GM12878 (cell line): Measurements from ENCODE around the gene OR10H4. TPM values are rescaled to one million over a fixed set of nuclear protein-coding genes. Genes with fewer than 3 reads are reported as not detected.

ENCODE experiments used
- ATAC-seq: fragments of 200-7000 bp; cut with Tn5 transposase; 3 replicates; pipeline ENCODE4 v1.9.1; 2020; ENCODE audit warnings: mild to moderate bottlenecking, moderate library complexity
- BruUV-seq: library from RNA; stranded (reverse); fragments of 400-500 nt; replicated peaks from 2 replicates; lab custom pipeline; 2021; lab: Mats Ljungman, UMichigan
- CTCF ChIA-PET: fragments of 300-600 bp; sonication (Branson Sonifier 250); formaldehyde crosslinking; extraction: SDS; loops from one replicate; lab custom pipeline; 2021; ENCODE audit warnings: inconsistent platforms; lab: Yijun Ruan, JAX
- POLR2A ChIA-PET: fragments of 350-600 bp; formaldehyde crosslinking; extraction: SDS; loops from one replicate; lab custom pipeline; 2021; ENCODE audit warnings: inconsistent platforms; lab: Charles Lee
- RAD21 ChIA-PET: fragments of 300-600 bp; sonication (Branson Sonifier 250); formaldehyde crosslinking; loops from one replicate; lab custom pipeline; 2023; ENCODE audit warnings: antibody characterized with exemption; ENCODE audit not compliant: unreplicated experiment; lab: Charles Lee
- SMC1A ChIA-PET: fragments of 300-600 bp; sonication (Branson Sonifier 250); formaldehyde crosslinking; loops from one replicate; lab custom pipeline; 2023; ENCODE audit not compliant: unreplicated experiment, uncharacterized antibody; lab: Charles Lee
- DNase-seq: peaks from one replicate; pipeline ENCODE4 v3.0.0-alpha.2; 2011; ENCODE audit warnings: low read depth, low spot score
- FAIRE-seq: peaks from 3 replicates; lab custom pipeline; 2011; peaks lifted over from hg19 to GRCh38; lab: Jason Lieb, UNC
- H2AFZ ChIP-seq: 2 replicates; pipeline ENCODE4 v1.6.0; 2011; ENCODE audit warnings: low read depth, low read length, control low read depth; ENCODE audit not compliant: control insufficient read depth
- H3K27ac ChIP-seq: 2 replicates; pipeline ENCODE4 v1.5.1; 2011; ENCODE audit warnings: control low read depth; ENCODE audit not compliant: control insufficient read depth, insufficient read depth
- H3K27me3 ChIP-seq, 2 experiments: replicated peaks in 1 of 2; 2 replicates each; pipeline versions ENCODE4 v1.6.0 to v1.6.1; 2011; ENCODE audit warnings: low read length in 1 of 2; ENCODE audit not compliant: control insufficient read depth in 2 of 2, insufficient read depth in 2 of 2
- H3K36me3 ChIP-seq, 2 experiments: 2 replicates each; pipeline ENCODE4 v1.5.1; 2011; ENCODE audit warnings: low read length in 1 of 2; ENCODE audit not compliant: control insufficient read depth in 2 of 2, insufficient read depth in 2 of 2
- H3K4me1 ChIP-seq: 2 replicates; pipeline ENCODE4 v1.6.1; 2011; ENCODE audit warnings: mild to moderate bottlenecking, low read length, moderate library complexity, mixed read lengths; ENCODE audit not compliant: control insufficient read depth, insufficient read depth
- H3K4me2 ChIP-seq: 2 replicates; pipeline ENCODE4 v1.6.0; 2011; ENCODE audit warnings: control low read depth; ENCODE audit not compliant: control insufficient read depth, insufficient read depth
- H3K4me3 ChIP-seq: fragments of 200-600 bp; sonication (generic); 2 replicates; pipeline ENCODE4 v1.5.1; 2016
- H3K79me2 ChIP-seq: 2 replicates; pipeline ENCODE4 v1.6.0; 2011; ENCODE audit warnings: low read length; ENCODE audit not compliant: control insufficient read depth, insufficient read depth
- H3K9ac ChIP-seq: 2 replicates; pipeline ENCODE4 v1.8.0; 2011; ENCODE audit warnings: low read length, control low read depth, mixed read lengths; ENCODE audit not compliant: control insufficient read depth, insufficient read depth
- H3K9me3 ChIP-seq: replicated peaks from 3 replicates; pipeline ENCODE4 v1.5.1; 2011; ENCODE audit warnings: mild to moderate bottlenecking, low read length; ENCODE audit not compliant: control insufficient read depth, insufficient read depth
- H4K20me1 ChIP-seq: 2 replicates; pipeline ENCODE4 v1.6.0; 2011; ENCODE audit not compliant: control insufficient read depth, insufficient read depth
- CEBPB ChIP-seq, 2 experiments: fragments of 150-350 bp in 1 of 2; IDR thresholded peaks; 2 replicates each; pipeline ENCODE4 v1.6.1; 2012 to 2014; ENCODE audit warnings: low read depth in 2 of 2, low read length in 2 of 2, borderline replicate concordance in 1 of 2, inconsistent platforms in 1 of 2
- FOXM1 ChIP-seq: IDR thresholded peaks from 2 replicates; pipeline ENCODE4 v1.6.1; 2012; ENCODE audit warnings: low read depth, mild to moderate bottlenecking, inconsistent platforms, low read length, moderate library complexity
- GATAD2B ChIP-seq: fragments of 450-650 bp; conservative IDR thresholded peaks from 2 replicates; pipeline ENCODE4 v1.6.1; 2017; ENCODE audit warnings: low read depth, mild to moderate bottlenecking, moderate library complexity
- KDM1A ChIP-seq: fragments of 200-600 bp; sonication (generic); IDR thresholded peaks from 2 replicates; pipeline ENCODE4 v1.6.1; 2016; ENCODE audit warnings: borderline replicate concordance
- KLF5 ChIP-seq: fragments of 450-650 bp; IDR thresholded peaks from 2 replicates; pipeline ENCODE4 v1.6.1; 2014; ENCODE audit warnings: mild to moderate bottlenecking; ENCODE audit not compliant: partially characterized antibody
- RAD21 ChIP-seq: IDR thresholded peaks from 2 replicates; pipeline ENCODE4 v1.6.1; 2011; ENCODE audit warnings: mild to moderate bottlenecking, low read depth, low read length, moderate library complexity; ENCODE audit not compliant: insufficient read depth
- SMC3 ChIP-seq: IDR thresholded peaks from 2 replicates; pipeline ENCODE4 v1.6.1; 2011; ENCODE audit warnings: low read length, improper control_type of control experiment, borderline replicate concordance
- WGBS: methylation state at CpG from one replicate; pipeline ENCODE4 v1.1.6; 2016; ENCODE audit warnings: low lambda C conversion rate; ENCODE audit not compliant: insufficient replicate concordance, insufficient coverage; ENCODE audit errors: missing lambda C conversion rate; 5-methylcytosine and 5-hydroxymethylcytosine counted together
- in situ Hi-C: fragments of 300-500 bp; cut with MboI; formaldehyde crosslinking; loops from 9 replicates; pipeline ENCODE4 v1.14.3; 2018; ENCODE audit warnings: mixed read lengths
- intact Hi-C: fragments of 100-400 bp; cut with micrococcal nuclease; formaldehyde crosslinking; loops from one replicate; pipeline ENCODE4 v1.14.2; 2022; ENCODE audit not compliant: unreplicated experiment
- polyA plus RNA-seq, 11 experiments: library from polyadenylated mRNA; depleted of rRNA in 4 of 11; unstranded in 6 of 11; stranded (reverse) in 5 of 11; fragments of >200 nt; fragmentation: Nextera tagmentation in 4 of 11; fragmentation: Illumina TruSeq in 1 of 11; extraction: Ambion mirVana in 4 of 11; extraction: Trizol in 1 of 11; gene quantifications; 1 replicate in 1 of 11; 2 replicates in 10 of 11; pipeline versions ENCODE4 v1.2.1 to v1.2.3, GENCODE V29; 2011 to 2016; ENCODE audit warnings: inconsistent platforms in 2 of 11, missing spikeins in 2 of 11, low read depth in 1 of 11
- total RNA-seq, 4 experiments: library from RNA; depleted of rRNA in 3 of 4; stranded (reverse); fragments of >200 nt in 3 of 4; fragmentation: Illumina TruSeq in 1 of 4; extraction: Trizol in 1 of 4; gene quantifications; 2 replicates each; pipeline versions ENCODE4 v1.2.1 to v1.2.3, GENCODE V29; 2013 to 2021
- TF ChIP-seq, protein P1 (sequence below): IDR thresholded peaks from 2 replicates; pipeline ENCODE4 v1.6.1; 2012; ENCODE audit warnings: mild to moderate bottlenecking, low read depth, low read length
- TF ChIP-seq, protein P2 (sequence below): fragments of 450-650 bp; IDR thresholded peaks from 2 replicates; pipeline ENCODE4 v1.6.1; 2017; ENCODE audit warnings: mild to moderate bottlenecking, moderate library complexity
- TF ChIP-seq, protein P3 (sequence below): IDR thresholded peaks from 2 replicates; pipeline ENCODE4 v1.6.1; 2012; ENCODE audit warnings: low read depth, low read length, improper control_type of control experiment
- TF ChIP-seq, protein P4 (sequence below): fragments of 450-650 bp; IDR thresholded peaks from 2 replicates; pipeline ENCODE4 v1.6.1; 2017; ENCODE audit warnings: antibody characterized with exemption, mild to moderate bottlenecking, moderate library complexity

OR10H4 gene
- total and polyA plus RNA-seq, 10 of the 15 experiments (the other 5 are each of a cell fraction or from before 2014, with no cell fraction given), result not detected

- TF ChIP-seq, protein P1, sequence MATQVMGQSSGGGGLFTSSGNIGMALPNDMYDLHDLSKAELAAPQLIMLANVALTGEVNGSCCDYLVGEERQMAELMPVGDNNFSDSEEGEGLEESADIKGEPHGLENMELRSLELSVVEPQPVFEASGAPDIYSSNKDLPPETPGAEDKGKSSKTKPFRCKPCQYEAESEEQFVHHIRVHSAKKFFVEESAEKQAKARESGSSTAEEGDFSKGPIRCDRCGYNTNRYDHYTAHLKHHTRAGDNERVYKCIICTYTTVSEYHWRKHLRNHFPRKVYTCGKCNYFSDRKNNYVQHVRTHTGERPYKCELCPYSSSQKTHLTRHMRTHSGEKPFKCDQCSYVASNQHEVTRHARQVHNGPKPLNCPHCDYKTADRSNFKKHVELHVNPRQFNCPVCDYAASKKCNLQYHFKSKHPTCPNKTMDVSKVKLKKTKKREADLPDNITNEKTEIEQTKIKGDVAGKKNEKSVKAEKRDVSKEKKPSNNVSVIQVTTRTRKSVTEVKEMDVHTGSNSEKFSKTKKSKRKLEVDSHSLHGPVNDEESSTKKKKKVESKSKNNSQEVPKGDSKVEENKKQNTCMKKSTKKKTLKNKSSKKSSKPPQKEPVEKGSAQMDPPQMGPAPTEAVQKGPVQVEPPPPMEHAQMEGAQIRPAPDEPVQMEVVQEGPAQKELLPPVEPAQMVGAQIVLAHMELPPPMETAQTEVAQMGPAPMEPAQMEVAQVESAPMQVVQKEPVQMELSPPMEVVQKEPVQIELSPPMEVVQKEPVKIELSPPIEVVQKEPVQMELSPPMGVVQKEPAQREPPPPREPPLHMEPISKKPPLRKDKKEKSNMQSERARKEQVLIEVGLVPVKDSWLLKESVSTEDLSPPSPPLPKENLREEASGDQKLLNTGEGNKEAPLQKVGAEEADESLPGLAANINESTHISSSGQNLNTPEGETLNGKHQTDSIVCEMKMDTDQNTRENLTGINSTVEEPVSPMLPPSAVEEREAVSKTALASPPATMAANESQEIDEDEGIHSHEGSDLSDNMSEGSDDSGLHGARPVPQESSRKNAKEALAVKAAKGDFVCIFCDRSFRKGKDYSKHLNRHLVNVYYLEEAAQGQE, result no peak
Measured at GRCh38 chr19:15937771-15938170, 11.0 kb upstream of the OR10H4 start (continued).

GRCh38 chr19:15944401-15944800, 4.4 kb upstream of the OR10H4 start:
- H2AFZ ChIP-seq, result no peak overlapping the region
- DNase-seq, result no peak
- H3K9ac ChIP-seq, result no peak overlapping the region
- no peaks in the 10 kb centered on the region for H3K79me2 ChIP-seq
- POLR2A ChIA-PET, result no interaction called here
- no peaks in the 10 kb centered on the region for H3K36me3 ChIP-seq
- H3K9me3 ChIP-seq, result no peaks in the 10 kb centered on the region; the same call in 2 of the 3 replicates
- RAD21 ChIA-PET, result no interaction called here
- no peak overlapping the region for H3K27ac ChIP-seq
- SMC1A ChIA-PET, result no interaction called here
- no peak overlapping the region for H3K4me3 ChIP-seq
- in situ Hi-C loops (no loop called here), intact Hi-C loops (no loop called here)
- no peaks in the 10 kb centered on the region for H3K4me1 ChIP-seq
- H3K4me2 ChIP-seq, result no peak overlapping the region
- 0% methylated on average over 4 of the region's 4 CpGs for whole genome bisulfite sequencing
- H3K27me3 ChIP-seq, result no peaks in the 10 kb centered on the region
- CTCF ChIA-PET, result no interaction called here
- BruUV-seq, result no TSS peak
- no peak for ATAC-seq
- H4K20me1 ChIP-seq, result no peaks in the 10 kb centered on the region
- no peak for FAIRE-seq
- TF ChIP-seq, protein P2, sequence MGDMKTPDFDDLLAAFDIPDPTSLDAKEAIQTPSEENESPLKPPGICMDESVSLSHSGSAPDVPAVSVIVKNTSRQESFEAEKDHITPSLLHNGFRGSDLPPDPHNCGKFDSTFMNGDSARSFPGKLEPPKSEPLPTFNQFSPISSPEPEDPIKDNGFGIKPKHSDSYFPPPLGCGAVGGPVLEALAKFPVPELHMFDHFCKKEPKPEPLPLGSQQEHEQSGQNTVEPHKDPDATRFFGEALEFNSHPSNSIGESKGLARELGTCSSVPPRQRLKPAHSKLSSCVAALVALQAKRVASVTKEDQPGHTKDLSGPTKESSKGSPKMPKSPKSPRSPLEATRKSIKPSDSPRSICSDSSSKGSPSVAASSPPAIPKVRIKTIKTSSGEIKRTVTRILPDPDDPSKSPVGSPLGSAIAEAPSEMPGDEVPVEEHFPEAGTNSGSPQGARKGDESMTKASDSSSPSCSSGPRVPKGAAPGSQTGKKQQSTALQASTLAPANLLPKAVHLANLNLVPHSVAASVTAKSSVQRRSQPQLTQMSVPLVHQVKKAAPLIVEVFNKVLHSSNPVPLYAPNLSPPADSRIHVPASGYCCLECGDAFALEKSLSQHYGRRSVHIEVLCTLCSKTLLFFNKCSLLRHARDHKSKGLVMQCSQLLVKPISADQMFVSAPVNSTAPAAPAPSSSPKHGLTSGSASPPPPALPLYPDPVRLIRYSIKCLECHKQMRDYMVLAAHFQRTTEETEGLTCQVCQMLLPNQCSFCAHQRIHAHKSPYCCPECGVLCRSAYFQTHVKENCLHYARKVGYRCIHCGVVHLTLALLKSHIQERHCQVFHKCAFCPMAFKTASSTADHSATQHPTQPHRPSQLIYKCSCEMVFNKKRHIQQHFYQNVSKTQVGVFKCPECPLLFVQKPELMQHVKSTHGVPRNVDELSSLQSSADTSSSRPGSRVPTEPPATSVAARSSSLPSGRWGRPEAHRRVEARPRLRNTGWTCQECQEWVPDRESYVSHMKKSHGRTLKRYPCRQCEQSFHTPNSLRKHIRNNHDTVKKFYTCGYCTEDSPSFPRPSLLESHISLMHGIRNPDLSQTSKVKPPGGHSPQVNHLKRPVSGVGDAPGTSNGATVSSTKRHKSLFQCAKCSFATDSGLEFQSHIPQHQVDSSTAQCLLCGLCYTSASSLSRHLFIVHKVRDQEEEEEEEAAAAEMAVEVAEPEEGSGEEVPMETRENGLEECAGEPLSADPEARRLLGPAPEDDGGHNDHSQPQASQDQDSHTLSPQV, result no peak
- TF ChIP-seq CEBPB (IDR thresholded peaks at IDR 0.05; ENCODE audit: borderline replicate concordance in 1 of 2, low read depth in 2 of 2, low read length in 2 of 2), result no peak
- TF ChIP-seq KLF5, result no peak
- TF ChIP-seq, protein P3, sequence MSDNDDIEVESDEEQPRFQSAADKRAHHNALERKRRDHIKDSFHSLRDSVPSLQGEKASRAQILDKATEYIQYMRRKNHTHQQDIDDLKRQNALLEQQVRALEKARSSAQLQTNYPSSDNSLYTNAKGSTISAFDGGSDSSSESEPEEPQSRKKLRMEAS, result no peak
- no peak for TF ChIP-seq FOXM1
- no peak for TF ChIP-seq KDM1A
- no peak for TF ChIP-seq GATAD2B
- TF ChIP-seq, protein P4, sequence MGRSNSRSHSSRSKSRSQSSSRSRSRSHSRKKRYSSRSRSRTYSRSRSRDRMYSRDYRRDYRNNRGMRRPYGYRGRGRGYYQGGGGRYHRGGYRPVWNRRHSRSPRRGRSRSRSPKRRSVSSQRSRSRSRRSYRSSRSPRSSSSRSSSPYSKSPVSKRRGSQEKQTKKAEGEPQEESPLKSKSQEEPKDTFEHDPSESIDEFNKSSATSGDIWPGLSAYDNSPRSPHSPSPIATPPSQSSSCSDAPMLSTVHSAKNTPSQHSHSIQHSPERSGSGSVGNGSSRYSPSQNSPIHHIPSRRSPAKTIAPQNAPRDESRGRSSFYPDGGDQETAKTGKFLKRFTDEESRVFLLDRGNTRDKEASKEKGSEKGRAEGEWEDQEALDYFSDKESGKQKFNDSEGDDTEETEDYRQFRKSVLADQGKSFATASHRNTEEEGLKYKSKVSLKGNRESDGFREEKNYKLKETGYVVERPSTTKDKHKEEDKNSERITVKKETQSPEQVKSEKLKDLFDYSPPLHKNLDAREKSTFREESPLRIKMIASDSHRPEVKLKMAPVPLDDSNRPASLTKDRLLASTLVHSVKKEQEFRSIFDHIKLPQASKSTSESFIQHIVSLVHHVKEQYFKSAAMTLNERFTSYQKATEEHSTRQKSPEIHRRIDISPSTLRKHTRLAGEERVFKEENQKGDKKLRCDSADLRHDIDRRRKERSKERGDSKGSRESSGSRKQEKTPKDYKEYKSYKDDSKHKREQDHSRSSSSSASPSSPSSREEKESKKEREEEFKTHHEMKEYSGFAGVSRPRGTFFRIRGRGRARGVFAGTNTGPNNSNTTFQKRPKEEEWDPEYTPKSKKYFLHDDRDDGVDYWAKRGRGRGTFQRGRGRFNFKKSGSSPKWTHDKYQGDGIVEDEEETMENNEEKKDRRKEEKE, result no peak
- TF ChIP-seq RAD21, result no peak
- no peak for TF ChIP-seq SMC3
